ENCODE data around the gene ZNF772. TPM values are rescaled to one million over a fixed set of nuclear protein-coding genes. Genes with fewer than 3 reads are reported as not detected.
"Not testable (repeated sequence)": the region's sequence is repeated elsewhere in the genome, so short reads cannot be mapped to it uniquely, and the experiment has no call there.

Gene ZNF772
- total RNA-seq, 1 donor from 2014 or later = 3.7 TPM

GRCh38 chr19:57499332-57499679 is 21.9 kb upstream of the ZNF772 start:
- Histone ChIP-seq H3K36me3 (peaks cover 4 to 17% of the 10 kb centered on the region in 2 donors), H3K4me3 (peak overlapping the region; percentile 74 to 78), H3K9me3 (peaks cover 17 to 62% of the 10 kb centered on the region in 2 donors)
- H3K27ac ChIP-seq; DNase-seq (ENCODE audit: low spot score in 2 of 2); H3K27me3 ChIP-seq; H3K4me1 ChIP-seq; intact Hi-C loops (cut with DNase I): not testable (repeated sequence)

DNA sequence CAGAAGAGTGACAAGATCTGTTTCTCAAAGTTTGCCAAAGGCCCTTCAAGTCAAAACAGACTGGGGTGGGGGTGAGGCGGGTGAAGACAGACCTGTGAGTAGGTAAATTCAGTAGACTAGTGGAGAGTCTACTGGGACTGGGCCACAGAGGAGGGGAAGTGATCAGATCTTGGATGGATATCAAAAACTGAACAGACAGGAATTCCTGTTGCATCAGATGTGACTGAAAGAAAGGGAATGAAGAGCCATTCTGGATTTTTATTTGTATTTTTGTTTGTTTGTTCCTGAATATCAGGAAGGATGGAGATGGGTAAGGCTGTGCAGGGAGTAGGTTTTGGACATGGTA is 10.9 kb upstream of the ZNF772 start:
- H3K4me1 ChIP-seq; H3K27me3 ChIP-seq; DNase-seq (ENCODE audit: low spot score in 2 of 2); H3K27ac ChIP-seq: not testable (repeated sequence)
- H3K9me3 ChIP-seq = peaks cover 1 to 18% of the 10 kb centered on the region in 2 donors
- intact Hi-C loops (cut with DNase I) = loop anchor here (5.0 kb wide), 1 partner anchor 39 kb away; the partner anchor contains the start of gene ZNF549
- peak overlapping the region; percentile 16 to 35 for H3K4me3 ChIP-seq
- H3K36me3 ChIP-seq = peaks cover 21 to 34% of the 10 kb centered on the region in 2 donors

GRCh38 chr19:57487477-57488298 is 10.3 kb upstream of the ZNF772 start, which contains the start of gene ZNF419:
Gene ZNF419 (plus strand): TSS chr19:57487750. CDS start chr19:57487951, 201 bp downstream.
- intact Hi-C loops (cut with DNase I) = loop anchor here (1.0 to 5.0 kb wide), 5 partner anchors 10 to 91 kb away; partner anchors contain the start of genes ZNF416, ZNF549, ZNF550 and ZNF749

DNA sequence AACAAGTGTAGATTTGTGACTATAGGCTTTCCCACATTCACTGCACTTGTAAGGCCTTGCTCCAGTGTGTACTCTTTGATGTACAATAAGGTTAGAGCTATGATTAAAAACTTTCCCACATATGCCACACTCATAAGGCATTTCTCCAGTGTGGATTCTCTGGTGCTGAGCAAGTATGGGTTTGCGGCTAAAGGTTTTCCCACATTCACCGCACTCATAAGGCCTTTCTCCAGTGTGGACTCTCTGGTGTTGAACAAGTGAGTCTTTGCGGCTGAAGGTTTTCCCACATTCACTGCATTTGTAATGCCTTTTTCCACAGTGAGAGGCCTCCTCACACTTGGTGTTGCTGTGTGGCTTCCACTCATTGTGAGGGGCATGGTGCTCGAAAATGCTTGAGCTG is 3.7 kb downstream of the ZNF772 start:
- DNase-seq (ENCODE audit: low spot score in 2 of 2) = no peak
- Histone ChIP-seq H3K36me3 (peaks cover 41 to 68% of the 10 kb centered on the region in 2 donors), H3K27me3 (no peaks in the 10 kb centered on the region), H3K27ac (no peak overlapping the region), H3K9me3 (peaks cover 80 to 96% of the 10 kb centered on the region in 2 donors), H3K4me1 (no peaks in the 10 kb centered on the region), H3K4me3 (no peak overlapping the region)
- intact Hi-C loops (cut with DNase I) = loop anchor here (10.0 kb wide), 1 partner anchor 681 kb away; the partner anchor contains the start of gene ZNF329
- no peak for TF ChIP-seq CTCF (IDR thresholded peaks at IDR 0.05)

More at GRCh38 chr19:57487477-57488298, 10.3 kb upstream of the ZNF772 start, which contains the start of gene ZNF419:
- Histone ChIP-seq H3K9me3 (peaks cover 0 to 12% of the 10 kb centered on the region in 2 donors), H3K27ac (peak within 1 kb of the TSS; percentile 44 to 52), H3K36me3 (peaks cover 16 to 28% of the 10 kb centered on the region in 2 donors), H3K4me3 (peak within 1 kb of the TSS; percentile 78 to 83)
- H3K4me1 ChIP-seq, H3K27me3 ChIP-seq: not testable (repeated sequence)
- DNase-seq (ENCODE audit: low spot score in 2 of 2) = peak; percentile 66 to 95

DNA sequence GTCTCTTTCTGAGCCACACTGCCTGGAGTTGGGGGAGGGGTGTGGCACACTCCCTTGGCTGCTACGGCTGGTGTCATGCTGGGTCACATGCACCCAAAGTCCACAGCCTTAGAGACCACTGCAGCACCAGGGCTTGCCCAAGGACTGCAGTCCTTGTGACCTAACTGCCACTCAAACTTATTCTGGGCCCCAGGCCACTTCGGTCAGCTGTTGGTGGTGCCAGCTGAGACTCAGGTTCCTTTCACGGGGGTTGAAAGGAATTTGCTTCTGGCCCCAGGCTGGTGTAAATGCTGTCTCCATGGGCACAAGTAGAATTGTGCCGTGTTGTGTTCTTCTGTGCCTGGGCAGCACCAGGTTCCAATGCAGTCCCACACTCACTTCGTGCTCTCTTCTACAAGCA is 10.9 kb downstream of the ZNF772 start:
- intact Hi-C loops (cut with DNase I) = no loop called here
- peaks cover 17 to 39% of the 10 kb centered on the region in 2 donors for H3K36me3 ChIP-seq
- TF ChIP-seq CTCF (IDR thresholded peaks at IDR 0.05) = no peak
- peaks cover 78 to 99% of the 10 kb centered on the region in 2 donors for H3K9me3 ChIP-seq
- H3K4me1 ChIP-seq = no peaks in the 10 kb centered on the region
- H3K4me3 ChIP-seq = no peak overlapping the region
- no peak overlapping the region for H3K27ac ChIP-seq
- H3K27me3 ChIP-seq = no peaks in the 10 kb centered on the region
- no peak for DNase-seq (ENCODE audit: low spot score in 2 of 2)

DNA sequence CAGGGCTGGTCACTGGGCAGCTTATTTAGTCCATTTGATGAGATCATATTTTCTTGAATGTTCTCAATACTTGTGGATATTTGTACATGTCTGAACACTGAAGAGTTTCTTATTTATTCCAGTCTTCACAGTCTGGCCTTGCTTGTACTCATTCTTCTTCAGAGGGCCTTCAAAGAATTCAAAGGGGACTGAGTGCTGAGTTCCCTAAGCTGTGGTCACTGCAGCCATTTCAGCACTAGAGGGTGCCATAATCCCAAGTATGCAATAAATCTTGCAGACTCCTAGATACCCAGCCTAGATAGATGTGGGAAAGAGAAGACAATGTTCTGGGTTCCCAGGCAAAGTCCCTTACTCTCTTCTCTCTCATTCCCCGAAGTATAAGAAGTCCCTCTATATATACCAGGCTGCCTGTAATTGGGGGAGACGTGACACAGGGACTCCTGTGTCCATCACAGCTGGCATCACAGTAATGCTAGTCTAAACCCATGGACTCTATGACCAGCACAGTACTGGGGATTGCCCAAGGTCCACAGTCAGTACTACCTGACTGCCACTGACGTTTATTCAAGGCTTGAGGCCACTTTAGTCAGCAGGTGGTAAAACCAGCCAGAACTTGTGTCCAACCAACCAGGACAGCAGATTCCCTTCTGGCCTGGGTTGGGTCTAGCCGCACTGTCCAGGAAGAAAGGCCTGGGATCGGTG is 11.5 kb downstream of the ZNF772 start:
- Histone ChIP-seq H3K4me1 (no peaks in the 10 kb centered on the region), H3K4me3 (no peak overlapping the region), H3K27ac (no peak overlapping the region), H3K9me3 (peaks cover 76 to 99% of the 10 kb centered on the region in 2 donors), H3K36me3 (peaks cover 17 to 37% of the 10 kb centered on the region in 2 donors), H3K27me3 (no peaks in the 10 kb centered on the region)
- intact Hi-C loops (cut with DNase I) = no loop called here
- TF ChIP-seq CTCF (IDR thresholded peaks at IDR 0.05) = no peak
- no peak for DNase-seq (ENCODE audit: low spot score in 2 of 2)

DNA sequence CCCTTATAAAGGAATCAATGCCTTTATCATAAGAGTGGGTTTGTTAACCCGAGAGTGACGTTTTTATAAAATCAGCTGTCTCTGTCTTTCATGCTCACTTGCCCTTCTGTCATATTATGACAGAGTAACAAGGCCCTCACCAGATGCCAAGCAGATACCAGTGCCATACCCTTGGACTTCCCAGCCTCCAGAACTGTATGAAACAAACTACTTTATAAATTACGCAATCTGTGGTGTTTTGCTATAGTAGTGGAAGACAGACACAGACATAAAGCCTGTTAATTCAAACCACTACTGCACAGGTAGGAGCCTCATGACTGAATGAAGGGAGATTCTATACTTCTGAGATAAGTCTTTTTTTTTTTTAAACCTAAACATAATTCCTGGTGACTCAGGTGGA is 25.1 kb downstream of the ZNF772 start:
- Histone ChIP-seq H3K27me3 (no peaks in the 10 kb centered on the region), H3K4me1 (no peaks in the 10 kb centered on the region), H3K9me3 (peaks cover 39 to 96% of the 10 kb centered on the region in 2 donors), H3K36me3 (peaks cover 0 to 5% of the 10 kb centered on the region in 2 donors), H3K4me3 (no peak overlapping the region), H3K27ac (no peak overlapping the region)
- intact Hi-C loops (cut with DNase I) = no loop called here
- DNase-seq (ENCODE audit: low spot score in 2 of 2) = no peak
- no peak for TF ChIP-seq CTCF (IDR thresholded peaks at IDR 0.05)
